Stomach (tissue), 4 donors: ENCODE data around the gene VWA5A.

ENCODE experiments used
- CTCF ChIP-seq, 7 experiments: fragments of 450-650 bp in 4 of 7; fragments of 200-600 bp in 3 of 7; sonication (generic) in 3 of 7; IDR thresholded peaks; one replicate each; pipeline ENCODE4 v1.5.1; 2016 to 2019; ENCODE audit warnings: antibody characterized with exemption in 7 of 7, control low read depth in 2 of 7, mild to moderate bottlenecking in 1 of 7
- EP300 ChIP-seq: sonication (generic); formaldehyde crosslinking; IDR thresholded peaks from one replicate; pipeline ENCODE4 v1.6.1; 2017; ENCODE audit warnings: antibody characterized with exemption

GRCh38 chr11:124094731-124095130 is 20.5 kb upstream of the VWA5A start:
- TF ChIP-seq CTCF (IDR thresholded peaks at IDR 0.05) (no peak), EP300 (no peak)
